Measurements from ENCODE around the gene RNF182. TPM values are rescaled to one million over a fixed set of nuclear protein-coding genes. Genes with fewer than 3 reads are reported as not detected.

The RNF182 gene
- total and polyA plus RNA-seq, 9 of the 15 experiments (the other 6 are each of a cell fraction or from before 2014, with no cell fraction given): 12.8 to 22.8 (median 17.5) TPM

DNA sequence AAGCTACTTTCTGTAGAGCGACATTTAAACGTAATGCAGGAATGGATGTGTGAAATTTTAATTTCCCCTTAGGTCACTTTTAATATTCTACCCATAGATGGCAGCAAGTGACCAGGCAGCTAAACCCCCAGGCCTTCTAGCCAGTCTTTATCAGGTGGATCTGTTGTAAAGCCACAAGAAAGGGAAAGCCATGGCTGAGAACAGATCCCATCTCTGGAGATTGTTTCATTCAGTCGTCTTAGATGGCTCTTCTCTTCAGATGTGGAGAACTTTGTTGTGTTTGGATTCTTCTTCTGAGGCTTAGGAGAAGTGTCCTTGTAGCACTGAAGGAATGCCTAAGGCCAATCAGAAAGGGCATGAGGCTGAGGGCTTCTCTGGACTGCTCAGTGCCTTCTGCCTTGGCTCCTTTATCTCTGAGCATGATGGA is 15.8 kb upstream of the RNF182 start (continued):
- TF ChIP-seq, protein P1, sequence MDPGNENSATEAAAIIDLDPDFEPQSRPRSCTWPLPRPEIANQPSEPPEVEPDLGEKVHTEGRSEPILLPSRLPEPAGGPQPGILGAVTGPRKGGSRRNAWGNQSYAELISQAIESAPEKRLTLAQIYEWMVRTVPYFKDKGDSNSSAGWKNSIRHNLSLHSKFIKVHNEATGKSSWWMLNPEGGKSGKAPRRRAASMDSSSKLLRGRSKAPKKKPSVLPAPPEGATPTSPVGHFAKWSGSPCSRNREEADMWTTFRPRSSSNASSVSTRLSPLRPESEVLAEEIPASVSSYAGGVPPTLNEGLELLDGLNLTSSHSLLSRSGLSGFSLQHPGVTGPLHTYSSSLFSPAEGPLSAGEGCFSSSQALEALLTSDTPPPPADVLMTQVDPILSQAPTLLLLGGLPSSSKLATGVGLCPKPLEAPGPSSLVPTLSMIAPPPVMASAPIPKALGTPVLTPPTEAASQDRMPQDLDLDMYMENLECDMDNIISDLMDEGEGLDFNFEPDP (CRISPR knock-in tag; IDR thresholded peaks at IDR 0.05): no peak
- TF ChIP-seq CBX3 (IDR thresholded peaks at IDR 0.05; ENCODE audit: borderline replicate concordance in 1 of 2, low read length in 2 of 2): peak in 1 of 2 experiments; percentile 76; a peak in 2 of 3 replicates
- TF ChIP-seq ZNF12 (CRISPR knock-in tag; IDR thresholded peaks at IDR 0.05): no peak
- TF ChIP-seq MIER1 (IDR thresholded peaks at IDR 0.05; ENCODE audit: low read depth): no peak
- TF ChIP-seq ADNP (tag; IDR thresholded peaks at IDR 0.05): no peak
- peak; percentile 72; the same call in 1 of the 2 replicates for TF ChIP-seq CTBP1 (IDR thresholded peaks at IDR 0.05; ENCODE audit: borderline replicate concordance)
- TF ChIP-seq SNRNP70 (optimal IDR thresholded peaks at IDR 0.05; ENCODE audit: low read depth, low read length): no peak
- TF ChIP-seq ETV6 (IDR thresholded peaks at IDR 0.05; ENCODE audit: borderline replicate concordance in 1 of 2, low read depth in 2 of 2, low read length in 1 of 2): no peak
- no peak for TF ChIP-seq ETV6 (CRISPR knock-in tag; IDR thresholded peaks at IDR 0.05; ENCODE audit: borderline replicate concordance)
- no peak for TF ChIP-seq ZNF507 (tag; conservative IDR thresholded peaks at IDR 0.05)
- TF ChIP-seq, protein P2, sequence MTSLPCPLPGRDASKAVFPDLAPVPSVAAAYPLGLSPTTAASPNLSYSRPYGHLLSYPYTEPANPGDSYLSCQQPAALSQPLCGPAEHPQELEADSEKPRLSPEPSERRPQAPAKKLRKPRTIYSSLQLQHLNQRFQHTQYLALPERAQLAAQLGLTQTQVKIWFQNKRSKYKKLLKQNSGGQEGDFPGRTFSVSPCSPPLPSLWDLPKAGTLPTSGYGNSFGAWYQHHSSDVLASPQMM (CRISPR knock-in tag; IDR thresholded peaks at IDR 0.05): no peak
- no peak for TF ChIP-seq SRSF9 (IDR thresholded peaks at IDR 0.05; ENCODE audit: borderline replicate concordance, low read depth, low read length)
- TF ChIP-seq, protein P3, sequence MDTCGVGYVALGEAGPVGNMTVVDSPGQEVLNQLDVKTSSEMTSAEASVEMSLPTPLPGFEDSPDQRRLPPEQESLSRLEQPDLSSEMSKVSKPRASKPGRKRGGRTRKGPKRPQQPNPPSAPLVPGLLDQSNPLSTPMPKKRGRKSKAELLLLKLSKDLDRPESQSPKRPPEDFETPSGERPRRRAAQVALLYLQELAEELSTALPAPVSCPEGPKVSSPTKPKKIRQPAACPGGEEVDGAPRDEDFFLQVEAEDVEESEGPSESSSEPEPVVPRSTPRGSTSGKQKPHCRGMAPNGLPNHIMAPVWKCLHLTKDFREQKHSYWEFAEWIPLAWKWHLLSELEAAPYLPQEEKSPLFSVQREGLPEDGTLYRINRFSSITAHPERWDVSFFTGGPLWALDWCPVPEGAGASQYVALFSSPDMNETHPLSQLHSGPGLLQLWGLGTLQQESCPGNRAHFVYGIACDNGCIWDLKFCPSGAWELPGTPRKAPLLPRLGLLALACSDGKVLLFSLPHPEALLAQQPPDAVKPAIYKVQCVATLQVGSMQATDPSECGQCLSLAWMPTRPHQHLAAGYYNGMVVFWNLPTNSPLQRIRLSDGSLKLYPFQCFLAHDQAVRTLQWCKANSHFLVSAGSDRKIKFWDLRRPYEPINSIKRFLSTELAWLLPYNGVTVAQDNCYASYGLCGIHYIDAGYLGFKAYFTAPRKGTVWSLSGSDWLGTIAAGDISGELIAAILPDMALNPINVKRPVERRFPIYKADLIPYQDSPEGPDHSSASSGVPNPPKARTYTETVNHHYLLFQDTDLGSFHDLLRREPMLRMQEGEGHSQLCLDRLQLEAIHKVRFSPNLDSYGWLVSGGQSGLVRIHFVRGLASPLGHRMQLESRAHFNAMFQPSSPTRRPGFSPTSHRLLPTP (IDR thresholded peaks at IDR 0.05; ENCODE audit: borderline replicate concordance, extremely low read depth, insufficient read length): no peak
- no peak for TF ChIP-seq ZNF644 (tag; IDR thresholded peaks at IDR 0.05; ENCODE audit: low read depth)
- TF ChIP-seq ZNF57 (CRISPR knock-in tag; IDR thresholded peaks at IDR 0.05): no peak
- TF ChIP-seq ZNF354B (CRISPR knock-in tag; IDR thresholded peaks at IDR 0.05): no peak
- no peak for TF ChIP-seq MEF2A (IDR thresholded peaks at IDR 0.05; ENCODE audit: control insufficient read depth, low read depth, low read length)
- TF ChIP-seq ZNF668 (CRISPR knock-in tag; IDR thresholded peaks at IDR 0.05): no peak
- TF ChIP-seq KLF13 (tag; IDR thresholded peaks at IDR 0.05; ENCODE audit: borderline replicate concordance, low read depth): no peak
- TF ChIP-seq, protein P4, sequence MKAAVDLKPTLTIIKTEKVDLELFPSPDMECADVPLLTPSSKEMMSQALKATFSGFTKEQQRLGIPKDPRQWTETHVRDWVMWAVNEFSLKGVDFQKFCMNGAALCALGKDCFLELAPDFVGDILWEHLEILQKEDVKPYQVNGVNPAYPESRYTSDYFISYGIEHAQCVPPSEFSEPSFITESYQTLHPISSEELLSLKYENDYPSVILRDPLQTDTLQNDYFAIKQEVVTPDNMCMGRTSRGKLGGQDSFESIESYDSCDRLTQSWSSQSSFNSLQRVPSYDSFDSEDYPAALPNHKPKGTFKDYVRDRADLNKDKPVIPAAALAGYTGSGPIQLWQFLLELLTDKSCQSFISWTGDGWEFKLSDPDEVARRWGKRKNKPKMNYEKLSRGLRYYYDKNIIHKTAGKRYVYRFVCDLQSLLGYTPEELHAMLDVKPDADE (conservative IDR thresholded peaks at IDR 0.05; ENCODE audit: control insufficient read depth, low read depth, low read length): no peak
- TF ChIP-seq TBP (optimal IDR thresholded peaks at IDR 0.05; ENCODE audit: low read depth, low read length): no peak
- peak; percentile 99 for TF ChIP-seq TCF7 (IDR thresholded peaks at IDR 0.05; ENCODE audit: borderline replicate concordance)
- no peak for TF ChIP-seq PCBP2 (IDR thresholded peaks at IDR 0.05; ENCODE audit: low read depth, low read length, poor library complexity, severe bottlenecking)
- TF ChIP-seq MED1 (CRISPR knock-in tag; IDR thresholded peaks at IDR 0.05; ENCODE audit: borderline replicate concordance): no peak
- TF ChIP-seq TCF3 (CRISPR knock-in tag; IDR thresholded peaks at IDR 0.05): no peak
